CD14-positive monocyte (primary cell): Measurements from ENCODE around the gene MARCOL. TPM values are rescaled to one million over a fixed set of nuclear protein-coding genes. Genes with fewer than 3 reads are reported as not detected.

ENCODE experiments used
- DNase-seq, 3 donors: peaks; one replicate each; pipeline ENCODE4 v3.0.0-alpha.2; 2011 to 2022
- H2AFZ ChIP-seq: 2 replicates; pipeline ENCODE4 v1.6.0; 2012; ENCODE audit warnings: mild to moderate bottlenecking, low read depth, low read length, inconsistent platforms; ENCODE audit not compliant: insufficient read depth, poor library complexity, severe bottlenecking
- H3K27ac ChIP-seq, 2 donors: 1 replicate in 1 of 2; 2 replicates in 1 of 2; pipeline ENCODE4 v1.5.1; 2012 to 2013; ENCODE audit warnings: low read length in 2 of 2, control low read depth in 1 of 2, inconsistent platforms in 1 of 2, low read depth in 1 of 2, mild to moderate bottlenecking in 1 of 2
- H3K27me3 ChIP-seq, 2 donors: one replicate each; pipeline versions ENCODE4 v1.6.0 to v1.6.1; 2011 to 2013; ENCODE audit warnings: low read length in 2 of 2; ENCODE audit not compliant: control insufficient read depth in 2 of 2, insufficient read depth in 2 of 2
- H3K36me3 ChIP-seq, 2 donors: replicated peaks in 1 of 2; 1 replicate in 1 of 2; 2 replicates in 1 of 2; pipeline versions ENCODE4 v1.5.1 to v1.6.1; 2012 to 2013; ENCODE audit warnings: low read length in 2 of 2, control low read depth in 1 of 2, inconsistent platforms in 1 of 2, mild to moderate bottlenecking in 1 of 2; ENCODE audit not compliant: insufficient read depth in 2 of 2, control insufficient read depth in 1 of 2
- H3K4me1 ChIP-seq, 2 donors: 1 replicate in 1 of 2; 2 replicates in 1 of 2; pipeline versions ENCODE4 v1.5.1 to v1.6.1; 2012 to 2013; ENCODE audit warnings: low read length in 2 of 2, control low read depth in 1 of 2, inconsistent platforms in 1 of 2, mild to moderate bottlenecking in 1 of 2, moderate library complexity in 1 of 2; ENCODE audit not compliant: insufficient read depth in 2 of 2, control insufficient read depth in 1 of 2
- H3K4me2 ChIP-seq: replicated peaks from 2 replicates; pipeline ENCODE3; 2012; ENCODE audit warnings: low read length, moderate library complexity, mild to moderate bottlenecking; ENCODE audit not compliant: poor library complexity, severe bottlenecking; ENCODE audit errors: extremely low read depth
- H3K4me3 ChIP-seq, 3 experiments: fragments of 200-600 bp in 1 of 3; sonication (generic) in 1 of 3; replicated peaks in 1 of 3; 1 replicate in 2 of 3; 2 replicates in 1 of 3; pipeline ENCODE4 v1.5.1; 2011 to 2013; ENCODE audit warnings: low read length in 3 of 3, mild to moderate bottlenecking in 3 of 3, control low read depth in 2 of 3, low read depth in 2 of 3, inconsistent platforms in 1 of 3, moderate library complexity in 1 of 3
- H3K79me2 ChIP-seq: 2 replicates; pipeline ENCODE4 v1.6.0; 2012; ENCODE audit warnings: mild to moderate bottlenecking, control low read depth, inconsistent platforms, low read length, moderate library complexity; ENCODE audit not compliant: insufficient read depth
- H3K9ac ChIP-seq: 2 replicates; pipeline ENCODE4 v1.6.0; 2017; ENCODE audit warnings: low read length, mild to moderate bottlenecking; ENCODE audit not compliant: insufficient read depth, poor library complexity, severe bottlenecking
- H3K9me3 ChIP-seq, 2 donors: replicated peaks in 1 of 2; 1 replicate in 1 of 2; 2 replicates in 1 of 2; pipeline versions ENCODE4 v1.5.1 to v1.6.1; 2012 to 2013; ENCODE audit warnings: low read length in 2 of 2, control low read depth in 1 of 2; ENCODE audit not compliant: control insufficient read depth in 1 of 2, insufficient read depth in 1 of 2
- H4K20me1 ChIP-seq: 2 replicates; pipeline ENCODE4 v1.6.0; 2012; ENCODE audit warnings: mild to moderate bottlenecking, low read length, control low read depth, moderate library complexity; ENCODE audit not compliant: insufficient read depth
- H3K27ac Mint-ChIP-seq, 7 donors: one replicate each; pipeline ENCODE4 v1.8.0; 2020; ENCODE audit warnings: mild to moderate bottlenecking in 7 of 7, mixed read lengths in 7 of 7, moderate library complexity in 6 of 7, inconsistent platforms in 2 of 7
- H3K27me3 Mint-ChIP-seq, 3 donors: one replicate each; pipeline ENCODE4 v1.8.0; 2021 to 2022; ENCODE audit warnings: low read depth in 3 of 3, mild to moderate bottlenecking in 3 of 3, mixed read lengths in 3 of 3, moderate library complexity in 3 of 3, inconsistent platforms in 1 of 3
- H3K36me3 Mint-ChIP-seq, 2 donors: one replicate each; pipeline ENCODE4 v1.8.0; 2020; ENCODE audit warnings: mixed read lengths in 2 of 2, inconsistent platforms in 1 of 2, mild to moderate bottlenecking in 1 of 2
- H3K4me1 Mint-ChIP-seq: one replicate; pipeline ENCODE4 v1.8.0; 2020; ENCODE audit warnings: mild to moderate bottlenecking, mixed read lengths
- H3K4me3 Mint-ChIP-seq, 2 donors: one replicate each; pipeline ENCODE4 v1.8.0; 2020; ENCODE audit warnings: mild to moderate bottlenecking in 2 of 2, mixed read lengths in 2 of 2, moderate library complexity in 1 of 2
- H3K9me3 Mint-ChIP-seq, 7 donors: one replicate each; pipeline ENCODE4 v1.8.0; 2020 to 2022; ENCODE audit warnings: mixed read lengths in 7 of 7, mild to moderate bottlenecking in 6 of 7, moderate library complexity in 6 of 7, inconsistent platforms in 2 of 7
- WGBS: methylation state at CpG from one replicate; pipeline ENCODE4 v1.1.5; 2013; ENCODE audit warnings: missing lambda C conversion rate; ENCODE audit not compliant: insufficient coverage; 5-methylcytosine and 5-hydroxymethylcytosine counted together
- intact Hi-C, 2 donors: fragments of 100-400 bp; cut with micrococcal nuclease; formaldehyde crosslinking; loops; one replicate each; pipeline versions ENCODE4 v1.15.0 to v1.15.1; 2023
- polyA plus RNA-seq, 3 donors: library from polyadenylated mRNA; depleted of rRNA in 1 of 3; unstranded in 2 of 3; stranded (reverse) in 1 of 3; fragments of 300-500 nt in 2 of 3; fragments of >200 nt in 1 of 3; fragmentation: Illumina TruSeq in 2 of 3; gene quantifications; 1 replicate in 2 of 3; 2 replicates in 1 of 3; pipeline ENCODE4 v1.2.3, GENCODE V29; 2012 to 2021
- TF ChIP-seq, protein P1 (sequence below): fragments of 200-600 bp; IDR thresholded peaks from one replicate; pipeline ENCODE4 v1.8.0; 2022; ENCODE audit warnings: antibody characterized with exemption, mild to moderate bottlenecking

The MARCOL gene
- polyA plus RNA-seq, 3 donors = not detected

DNA sequence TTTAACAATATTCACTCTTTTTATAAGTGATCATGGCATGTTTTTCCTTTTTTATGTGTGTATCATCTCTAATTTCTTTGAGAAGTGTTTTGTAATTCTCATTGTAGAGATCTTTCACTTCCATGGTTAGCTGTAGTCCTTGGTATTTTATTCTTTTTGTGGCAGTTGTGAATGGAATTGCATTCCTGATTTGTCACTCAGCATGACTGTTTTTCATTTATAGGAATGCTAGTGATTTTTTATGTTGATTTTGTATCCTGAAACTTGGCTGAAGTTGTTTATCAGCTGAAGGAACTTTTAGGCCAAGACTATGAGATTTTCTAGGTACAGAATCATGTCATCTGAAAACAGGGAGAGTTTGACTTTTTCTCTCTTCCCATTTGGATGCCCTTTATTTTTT lies 17.1 kb downstream of the MARCOL start:
- intact Hi-C loops = no loop called here
- no peaks in the 10 kb centered on the region for H3K4me1 Mint-ChIP-seq
- Histone ChIP-seq H3K27me3 (no peaks in the 10 kb centered on the region), H3K9ac (no peak overlapping the region), H3K36me3 (no peaks in the 10 kb centered on the region), H3K79me2 (no peaks in the 10 kb centered on the region), H3K4me3 (no peak overlapping the region), H3K4me2 (no peak overlapping the region), H3K9me3 (peaks cover 9 to 14% of the 10 kb centered on the region in 2 donors), H3K27ac (no peak overlapping the region), H3K4me1 (no peaks in the 10 kb centered on the region), H2AFZ (no peak overlapping the region), H4K20me1 (no peaks in the 10 kb centered on the region)
- H3K4me3 Mint-ChIP-seq = no peak overlapping the region
- DNase-seq = no peak
- peaks cover 17 to 25% (median 21%) of the 10 kb centered on the region in 7 donors for H3K9me3 Mint-ChIP-seq
- no peaks in the 10 kb centered on the region for H3K36me3 Mint-ChIP-seq
- TF ChIP-seq, protein P1, sequence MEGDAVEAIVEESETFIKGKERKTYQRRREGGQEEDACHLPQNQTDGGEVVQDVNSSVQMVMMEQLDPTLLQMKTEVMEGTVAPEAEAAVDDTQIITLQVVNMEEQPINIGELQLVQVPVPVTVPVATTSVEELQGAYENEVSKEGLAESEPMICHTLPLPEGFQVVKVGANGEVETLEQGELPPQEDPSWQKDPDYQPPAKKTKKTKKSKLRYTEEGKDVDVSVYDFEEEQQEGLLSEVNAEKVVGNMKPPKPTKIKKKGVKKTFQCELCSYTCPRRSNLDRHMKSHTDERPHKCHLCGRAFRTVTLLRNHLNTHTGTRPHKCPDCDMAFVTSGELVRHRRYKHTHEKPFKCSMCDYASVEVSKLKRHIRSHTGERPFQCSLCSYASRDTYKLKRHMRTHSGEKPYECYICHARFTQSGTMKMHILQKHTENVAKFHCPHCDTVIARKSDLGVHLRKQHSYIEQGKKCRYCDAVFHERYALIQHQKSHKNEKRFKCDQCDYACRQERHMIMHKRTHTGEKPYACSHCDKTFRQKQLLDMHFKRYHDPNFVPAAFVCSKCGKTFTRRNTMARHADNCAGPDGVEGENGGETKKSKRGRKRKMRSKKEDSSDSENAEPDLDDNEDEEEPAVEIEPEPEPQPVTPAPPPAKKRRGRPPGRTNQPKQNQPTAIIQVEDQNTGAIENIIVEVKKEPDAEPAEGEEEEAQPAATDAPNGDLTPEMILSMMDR = no peak
- H3K27ac Mint-ChIP-seq = no peak overlapping the region
- H3K27me3 Mint-ChIP-seq = no peaks in the 10 kb centered on the region

DNA sequence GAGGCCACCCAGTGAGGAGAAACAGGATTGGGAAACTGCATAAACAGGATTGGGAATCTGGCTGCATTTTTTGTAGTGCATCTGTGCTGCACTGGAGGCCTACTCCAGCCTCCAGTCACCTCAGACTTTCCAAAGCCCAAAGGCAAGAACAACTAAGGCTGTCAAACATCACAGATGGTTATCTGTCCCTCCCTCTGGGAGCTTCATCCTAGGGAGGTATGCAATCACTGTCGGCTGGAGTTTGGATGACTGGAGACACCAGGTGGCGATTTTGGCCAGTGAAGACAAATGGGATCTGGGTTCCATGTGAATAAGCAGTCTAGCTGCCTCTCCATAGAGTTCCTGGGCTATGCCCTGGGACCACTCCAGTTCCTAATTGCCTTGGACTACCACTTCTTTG lies 21.0 kb downstream of the MARCOL start:
- no peaks in the 10 kb centered on the region for H3K36me3 ChIP-seq
- no peaks in the 10 kb centered on the region for H3K79me2 ChIP-seq
- WGBS = 68% methylated on average over 2 of the region's 2 CpGs
- no peaks in the 10 kb centered on the region for H4K20me1 ChIP-seq
- H3K36me3 Mint-ChIP-seq = no peaks in the 10 kb centered on the region
- H3K27me3 Mint-ChIP-seq = no peaks in the 10 kb centered on the region
- H3K9me3 ChIP-seq = peaks cover 9 to 14% of the 10 kb centered on the region in 2 donors
- H3K27ac ChIP-seq = no peak overlapping the region
- intact Hi-C loops = no loop called here
- DNase-seq = no peak
- no peak overlapping the region for H3K27ac Mint-ChIP-seq
- H3K4me1 Mint-ChIP-seq = no peaks in the 10 kb centered on the region
- H3K4me1 ChIP-seq = no peaks in the 10 kb centered on the region
- no peak overlapping the region for H3K4me3 ChIP-seq
- H3K9me3 Mint-ChIP-seq = peaks cover 17 to 26% (median 22%) of the 10 kb centered on the region in 7 donors
- H3K27me3 ChIP-seq = no peaks in the 10 kb centered on the region
- H3K9ac ChIP-seq = no peak overlapping the region
- TF ChIP-seq, protein P1 = no peak
- H3K4me2 ChIP-seq = no peak overlapping the region
- H2AFZ ChIP-seq = no peak overlapping the region
- no peak overlapping the region for H3K4me3 Mint-ChIP-seq
